Hindlimb muscle (tissue), 1 donor: ENCODE measurements around the gene BARD1. TPM values are rescaled to one million over a fixed set of nuclear protein-coding genes. Genes with fewer than 3 reads are reported as not detected.
A peak's percentile ranks its signal among the peaks of the same experiment; 100 is the strongest.
"Not testable (repeated sequence)": the region's sequence is repeated elsewhere in the genome, so short reads cannot be mapped to it uniquely, and the experiment has no call there.

Experiments used
- DNase-seq: peaks from one replicate; pipeline ENCODE4 v3.0.0-alpha.2; 2013
- polyA plus RNA-seq: library from polyadenylated mRNA; unstranded; fragments of 120-200 nt; gene quantifications from one replicate; pipeline ENCODE4 v1.2.1, GENCODE V29; 2013; ENCODE audit not compliant: insufficient read length

Gene BARD1
- 9.4 TPM for polyA plus RNA-seq

DNA sequence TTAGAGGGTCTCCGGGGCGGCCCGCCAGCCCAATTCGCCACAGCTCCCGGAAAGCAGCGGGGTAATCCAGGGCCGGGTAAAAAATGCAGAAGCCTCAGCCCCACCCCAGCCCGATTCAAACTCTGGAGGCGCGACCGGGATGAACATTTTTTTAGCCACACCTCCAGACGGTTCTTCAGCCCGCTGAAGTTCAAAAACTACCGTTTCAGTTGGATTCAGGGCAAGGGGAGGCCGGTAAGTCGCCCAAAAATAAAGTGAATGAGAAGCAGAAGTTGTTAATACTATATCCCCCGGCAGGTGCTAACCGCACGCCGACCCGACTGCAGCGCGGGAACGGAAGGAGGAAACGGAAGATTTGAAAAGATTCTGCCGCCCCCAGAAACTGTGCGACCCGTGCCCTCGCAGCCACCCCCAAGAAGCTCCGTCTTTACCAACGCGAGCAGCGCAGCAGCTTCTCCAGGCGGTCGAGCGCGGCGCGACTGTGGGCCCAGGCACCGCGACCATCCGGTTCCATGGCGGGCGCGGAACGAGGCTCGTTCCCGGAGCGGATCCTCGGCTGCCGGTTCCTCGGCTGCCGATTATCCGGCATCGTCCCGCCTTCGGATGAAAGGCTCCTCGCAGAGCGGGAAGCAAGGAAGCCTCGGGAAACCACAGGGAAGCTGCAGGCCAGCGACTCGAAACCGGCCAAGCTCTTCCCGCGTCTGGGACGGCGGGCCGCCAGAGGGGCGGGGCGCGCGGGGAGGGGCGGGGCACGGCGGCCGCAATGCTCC, at the start of gene BARD1:
Gene BARD1, minus strand, starts transcription at position 703 of the 770 bp plus-strand sequence. Its CDS starts 114 bp downstream, at position 589.
- peak; percentile 74 for DNase-seq

DNA sequence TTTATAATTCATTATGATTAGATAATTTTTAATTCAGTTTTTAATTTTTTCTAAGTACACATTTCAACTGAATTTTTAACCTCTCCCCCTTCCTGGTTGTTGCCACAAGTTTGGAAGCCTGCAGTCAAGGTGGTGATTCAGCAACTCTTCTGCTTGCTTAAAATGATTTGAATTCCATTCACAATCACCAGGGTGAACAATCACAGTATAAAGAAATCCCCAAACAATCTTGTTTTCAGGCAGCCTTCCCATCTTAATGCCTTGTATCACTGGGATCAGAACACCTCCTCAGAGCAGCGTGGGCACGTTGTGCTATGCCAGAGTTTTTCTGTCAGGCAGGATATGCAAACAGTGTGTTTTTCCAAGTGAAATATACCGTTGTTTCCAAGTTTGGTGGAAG, 46.7 kb upstream of the BARD1 start:
- no peak for DNase-seq

DNA sequence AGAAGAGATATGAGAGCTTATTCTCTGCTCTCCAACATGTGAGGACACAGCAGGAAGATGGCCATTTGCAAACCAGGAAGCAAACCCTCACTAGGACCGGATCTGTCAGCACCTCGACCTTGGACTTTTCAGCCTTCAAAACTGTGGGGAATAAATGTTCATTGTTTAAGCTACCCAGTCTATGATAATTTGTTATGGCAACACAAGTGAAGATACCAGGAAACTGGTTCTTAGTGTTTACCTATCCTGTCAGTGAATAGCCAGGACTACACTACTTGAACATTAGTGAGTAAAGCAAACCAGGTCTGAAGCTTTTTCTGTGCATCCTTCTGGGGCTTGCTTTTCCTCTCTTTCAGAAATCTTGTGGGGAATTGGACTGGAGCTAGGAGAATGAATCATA, 44.4 kb upstream of the BARD1 start:
- DNase-seq = no peak

DNA sequence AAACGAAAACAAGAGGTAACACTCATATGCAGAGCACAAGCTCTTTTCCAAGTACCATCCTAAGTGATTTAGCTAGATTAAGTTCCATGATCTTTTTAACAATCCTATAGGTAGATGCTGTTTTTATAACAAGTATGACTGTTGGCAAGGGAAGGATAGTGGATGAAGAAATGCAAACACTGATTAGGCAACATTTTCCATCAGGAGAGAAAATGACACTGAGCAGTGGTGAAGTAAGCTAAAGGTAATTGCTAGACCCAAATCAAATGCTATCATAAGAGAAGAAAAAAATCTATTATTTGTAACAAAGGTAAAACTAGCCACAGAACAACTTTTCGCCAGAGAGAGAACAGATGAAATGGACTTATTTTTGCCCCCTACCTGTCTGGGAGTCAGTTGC, 34.3 kb upstream of the BARD1 start:
- no peak for DNase-seq

DNA sequence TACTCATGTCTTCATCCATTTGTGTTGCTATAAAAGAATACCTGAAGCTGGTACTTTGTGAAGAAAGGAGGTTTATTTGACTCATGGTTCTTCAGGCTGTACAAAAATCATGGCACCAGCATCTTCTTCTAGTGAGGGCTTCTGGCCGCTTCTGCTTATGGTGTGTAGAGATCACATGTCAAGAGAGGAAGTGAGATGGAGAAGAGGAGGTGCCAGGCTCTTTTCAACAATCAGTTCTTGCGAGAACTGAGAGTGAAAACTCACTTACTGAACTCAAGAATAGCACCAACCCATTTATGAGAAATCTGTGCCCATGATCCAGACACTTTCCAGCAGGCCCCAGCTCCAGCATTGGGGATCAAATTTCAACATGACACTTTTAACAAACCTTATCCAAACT, 30.0 kb upstream of the BARD1 start:
- no peak for DNase-seq

DNA sequence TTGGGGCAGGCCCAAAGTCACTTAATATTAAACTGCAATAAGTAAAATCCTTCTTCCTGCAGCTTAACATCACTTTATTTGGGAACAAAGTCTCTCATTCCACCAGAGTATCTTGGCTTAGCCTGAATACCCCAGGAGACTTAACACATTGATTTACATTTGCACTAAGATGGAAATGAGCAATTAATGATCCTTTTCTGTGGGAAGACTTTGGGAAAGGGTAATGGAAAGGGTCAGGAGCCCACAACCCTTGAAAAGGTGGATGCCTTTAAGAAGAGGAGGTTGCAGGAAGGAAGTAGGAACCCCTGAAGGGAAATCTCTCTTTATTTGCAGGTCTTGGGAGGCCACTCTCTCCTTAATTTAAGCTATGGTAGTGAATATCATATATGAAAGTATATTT, 28.0 kb upstream of the BARD1 start:
- DNase-seq = no peak

DNA sequence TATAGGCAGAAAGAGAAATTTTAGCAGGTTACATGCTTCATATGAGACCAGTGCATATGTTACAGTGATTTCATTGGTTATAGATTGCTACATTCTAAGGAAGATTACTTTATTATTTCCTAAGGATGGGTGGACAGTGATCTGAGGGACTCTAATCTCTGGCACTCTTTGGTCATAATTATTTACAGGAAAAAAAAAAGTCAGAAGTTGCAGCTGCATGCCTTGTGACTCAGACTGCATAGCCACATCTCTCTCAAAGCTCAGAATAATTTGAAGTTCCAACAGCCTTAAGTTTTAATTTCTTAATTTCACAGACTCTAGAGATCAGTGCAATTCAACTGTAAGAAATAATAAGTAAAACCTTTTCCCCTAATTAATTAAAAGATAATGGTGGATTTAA, 27.1 kb upstream of the BARD1 start:
- no peak for DNase-seq

- DNase-seq = no peak
These were observed 21.4 kb upstream of the BARD1 start for GRCh38 chr2:214830794-214831346.

DNA sequence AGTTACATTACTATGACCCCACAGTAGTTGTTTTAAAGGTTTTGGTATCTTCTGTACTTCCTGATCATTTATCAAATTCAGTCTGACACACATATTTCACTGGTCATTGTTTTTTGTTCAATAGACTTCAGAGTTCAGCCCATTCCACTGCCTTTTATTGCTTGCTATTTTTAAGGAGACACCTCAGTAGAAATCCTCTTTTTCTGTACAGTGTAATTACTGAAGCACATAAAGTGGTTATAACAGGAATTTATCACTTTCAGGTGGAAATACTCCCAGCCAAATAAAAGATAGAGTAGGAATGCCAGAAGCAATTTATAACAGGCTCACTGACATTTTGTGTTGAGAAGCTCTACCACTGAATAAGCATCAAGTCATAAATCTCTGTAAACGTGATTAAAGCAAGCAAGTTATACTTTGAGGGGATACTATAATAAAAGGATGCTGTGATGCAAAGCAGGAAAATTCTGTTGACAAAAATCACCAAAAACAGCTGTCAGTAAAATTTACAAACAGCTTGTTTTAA, 6.6 kb upstream of the BARD1 start:
- no peak for DNase-seq

DNA sequence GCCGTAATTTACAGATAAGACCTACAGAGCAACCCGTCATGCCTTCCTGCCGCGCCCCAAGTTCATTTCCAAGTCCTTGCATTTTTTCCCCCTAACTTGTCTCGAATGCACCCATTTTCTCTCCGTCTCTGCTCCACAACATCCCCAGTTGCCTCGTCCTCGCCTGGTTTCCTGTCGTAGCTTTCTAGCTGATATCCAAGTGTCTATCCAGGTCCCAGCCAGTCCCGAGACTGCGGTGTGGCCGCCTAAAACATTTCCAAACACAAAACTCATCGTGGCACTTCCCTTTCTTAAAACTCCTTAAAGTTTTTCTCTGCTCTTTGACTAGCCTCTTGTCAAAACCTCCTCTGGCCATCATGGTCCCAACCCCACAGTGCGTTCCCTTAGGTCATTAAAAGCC, 1.2 kb upstream of the BARD1 start:
- no peak for DNase-seq

GRCh38 chr2:214809751-214810564, 475 bp upstream of the BARD1 start:
- peak; percentile 98 for DNase-seq

DNA sequence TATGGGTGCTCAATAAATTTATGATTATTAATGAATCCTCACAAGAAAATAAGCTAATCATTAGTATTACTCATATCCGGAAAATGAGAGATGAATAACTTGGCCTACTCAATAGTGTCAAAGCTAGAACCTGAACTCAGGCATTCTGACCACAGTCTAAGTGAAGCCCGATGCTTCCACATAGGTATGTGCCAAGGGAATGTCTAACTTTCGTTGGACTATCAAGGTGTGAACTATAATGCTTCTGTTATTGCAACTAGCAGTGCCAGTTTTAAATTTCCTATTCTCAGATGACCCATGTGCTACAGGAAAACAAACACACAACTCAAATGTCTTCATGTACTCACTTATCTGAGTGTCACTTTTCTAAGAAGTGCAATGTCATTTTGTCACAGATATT, 1.8 kb downstream of the BARD1 start:
- peak; percentile 17 for DNase-seq

- no peak for DNase-seq
These were observed 7.6 kb downstream of the BARD1 start for GRCh38 chr2:214801768-214802397.

GRCh38 chr2:214801068-214801467, 8.4 kb downstream of the BARD1 start:
- DNase-seq = no peak

DNA sequence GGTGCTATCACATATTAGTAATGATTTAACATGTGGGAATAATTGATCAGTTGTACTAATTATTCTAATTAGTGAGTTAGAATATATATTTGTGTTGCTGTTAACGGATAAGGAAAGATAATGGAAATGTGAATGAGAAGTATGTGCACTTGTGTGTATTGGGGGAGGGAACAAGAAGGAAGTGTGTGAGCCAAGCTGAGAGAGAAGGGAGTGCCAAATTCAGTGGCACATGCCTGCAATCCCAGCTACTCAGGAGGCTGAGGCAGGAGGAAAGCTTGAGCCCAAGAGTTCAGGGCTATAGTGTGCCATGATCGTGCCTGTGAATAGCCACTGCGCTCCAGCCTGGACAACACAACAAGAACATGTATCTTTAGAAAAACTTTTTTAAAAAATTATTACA, 9.3 kb downstream of the BARD1 start:
- DNase-seq = no peak

DNA sequence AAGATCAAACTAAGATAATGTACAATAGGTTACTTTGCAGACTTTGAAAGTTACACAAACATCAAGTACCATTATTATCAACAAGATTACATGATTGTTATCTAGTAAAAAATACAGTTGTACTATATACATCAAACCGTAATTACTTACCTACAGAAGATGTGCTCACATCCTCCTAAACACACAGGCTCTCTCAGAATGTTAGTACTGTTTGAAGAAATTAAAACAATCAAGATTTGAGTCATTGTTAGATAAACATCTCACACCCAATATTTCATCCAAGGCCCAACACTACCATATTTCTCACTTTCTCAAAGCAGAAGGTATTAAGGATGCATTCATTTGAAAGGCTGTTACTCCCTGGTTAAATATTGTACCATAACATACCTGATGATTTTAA, 12.6 kb downstream of the BARD1 start:
- DNase-seq = no peak

DNA sequence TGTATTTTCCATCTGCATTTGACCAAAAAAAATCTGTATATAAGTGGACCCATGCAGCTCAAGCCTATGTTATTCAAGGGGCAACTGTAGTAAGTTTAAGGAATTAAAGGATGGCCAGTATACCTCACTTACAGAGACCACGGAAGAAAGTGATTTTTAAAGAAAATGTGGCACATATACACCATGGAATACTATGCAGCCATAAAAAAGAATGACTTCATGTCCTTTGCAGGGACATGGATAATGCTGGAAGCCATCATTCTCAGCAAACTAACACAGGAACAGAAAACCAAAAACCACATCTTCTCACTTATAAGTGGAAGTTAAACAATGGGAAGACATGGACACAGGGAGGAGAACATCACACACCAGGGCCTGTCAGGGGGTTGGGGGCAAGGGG, 26.3 kb downstream of the BARD1 start:
- DNase-seq = not testable (repeated sequence)

GRCh38 chr2:214782671-214783070, 26.8 kb downstream of the BARD1 start:
- no peak for DNase-seq

GRCh38 chr2:214781226-214781625, 28.3 kb downstream of the BARD1 start:
- no peak for DNase-seq

GRCh38 chr2:214775971-214776370, 33.5 kb downstream of the BARD1 start:
- no peak for DNase-seq

- DNase-seq = no peak
These were observed 35.4 kb downstream of the BARD1 start for GRCh38 chr2:214774108-214774507.

- DNase-seq = no peak
These were observed 37.0 kb downstream of the BARD1 start for GRCh38 chr2:214772443-214773015.

DNA sequence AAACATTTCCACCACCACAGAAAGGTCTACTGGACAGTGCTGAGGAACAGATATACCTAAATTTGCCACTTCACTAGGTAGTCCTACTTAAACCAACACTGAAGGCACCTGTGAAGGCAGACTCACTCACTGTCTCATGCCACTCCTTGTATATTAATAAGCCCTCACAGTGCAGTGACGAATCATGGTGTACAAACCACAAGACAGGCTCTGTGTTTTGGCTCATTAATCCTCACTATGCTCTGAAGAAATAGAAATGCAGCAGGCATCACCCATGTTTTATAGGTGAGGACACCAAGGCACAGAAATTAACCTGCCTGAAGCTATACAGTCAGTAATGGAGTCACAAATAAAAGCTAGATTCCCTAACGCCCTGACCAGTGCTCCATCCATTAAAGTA, 44.3 kb downstream of the BARD1 start:
- no peak for DNase-seq
